Measurements from ENCODE around the gene MCTP2.

- TF ChIP-seq CTCF (IDR thresholded peaks at IDR 0.05; ENCODE audit: poor library complexity), result no peak
- no peak for TF ChIP-seq EZH2 (IDR thresholded peaks at IDR 0.05; ENCODE audit: borderline replicate concordance)
Measured at GRCh38 chr15:94263341-94264273, 32.2 kb downstream of the MCTP2 start.
